ENCODE measurements around the gene THSD4. TPM values are rescaled to one million over a fixed set of nuclear protein-coding genes. Genes with fewer than 3 reads are reported as not detected.

THSD4 gene
- total and polyA plus RNA-seq, 2 of the 4 experiments (the other 2 are of a cell fraction), result 25.5 to 31.1 TPM

DNA sequence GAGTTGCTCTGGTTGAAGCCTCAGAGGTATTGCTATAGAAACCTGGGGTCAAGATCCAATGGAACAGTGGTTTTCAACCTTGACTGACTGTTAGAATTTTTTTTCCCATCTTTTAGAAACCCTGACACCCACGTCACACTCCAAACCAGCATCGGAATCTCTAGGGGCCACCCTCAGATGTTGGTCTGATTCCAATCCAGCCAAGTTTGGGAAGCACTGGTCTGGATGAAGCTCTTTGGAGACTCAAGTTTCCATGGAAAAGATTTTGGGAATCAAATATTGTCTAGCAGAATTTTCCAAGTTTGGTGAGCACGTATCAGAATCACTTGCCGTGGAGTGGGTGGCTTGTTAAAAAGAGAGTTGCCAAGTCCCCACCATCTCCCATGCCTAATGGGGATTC lies 103.8 kb downstream of the THSD4 start:
- Histone ChIP-seq H2BK15ac (ENCODE audit: low read depth, low read length) (peak overlapping the region; percentile 39; the same call in 2 of the 3 replicates), H2AFZ (replicated peaks; ENCODE audit: low read length, poor library complexity) (no peak overlapping the region), H3K14ac (replicated peaks; ENCODE audit: low read depth, low read length) (peak overlapping the region; percentile 1; the same call in 1 of the 2 replicates), H3K9ac (ENCODE audit: low read depth, low read length) (no peak overlapping the region), H3K4me1 (ENCODE audit: control insufficient read depth, insufficient read depth, low read length) (peaks cover 24% of the 10 kb centered on the region), H2BK120ac (ENCODE audit: low read depth, low read length) (peak overlapping the region; percentile 40), H3K27ac (ENCODE audit: insufficient read depth, low read length) (peak overlapping the region; percentile 93), H4K91ac (ENCODE audit: insufficient read depth, low read depth, low read length) (peak overlapping the region; percentile 82), H3K36me3 (ENCODE audit: control insufficient read depth, insufficient read depth, low read length) (peaks cover 11% of the 10 kb centered on the region; the same call in 1 of the 2 replicates), H4K20me1 (ENCODE audit: insufficient read depth, low read length) (no peaks in the 10 kb centered on the region), H3K9me1 (ENCODE audit: insufficient read depth, low read length) (peaks cover 14% of the 10 kb centered on the region), H2AK5ac (ENCODE audit: low read depth, low read length) (peak overlapping the region; percentile 39), H3K4ac (ENCODE audit: low read depth, low read length) (peak overlapping the region; percentile 55), H2BK5ac (ENCODE audit: low read depth, low read length, poor library complexity, severe bottlenecking) (peak overlapping the region; percentile 71), H3K56ac (ENCODE audit: extremely low read depth, insufficient read depth, low read length) (0 out of 2 replicates have a peak overlapping the region, but pooled peaks have one; percentile 27), H3K23ac (ENCODE audit: low read depth, low read length) (peak overlapping the region; percentile 54), H3K9me3 (ENCODE audit: control insufficient read depth, insufficient read depth, low read length) (no peaks in the 10 kb centered on the region), H3K18ac (ENCODE audit: low read depth, low read length) (peak overlapping the region; percentile 91), H2BK20ac (ENCODE audit: low read depth, low read length) (peak overlapping the region; percentile 83), H3K4me2 (ENCODE audit: low read depth, low read length) (no peak overlapping the region), H4K8ac (ENCODE audit: low read depth in 2 of 2, low read length in 2 of 2) (peak overlapping the region in 1 of 2 experiments; percentile 19; a peak in 2 of 4 replicates), H3K27me3 (ENCODE audit: control insufficient read depth, insufficient read depth, low read length) (no peaks in the 10 kb centered on the region), H2AK9ac (replicated peaks; ENCODE audit: low read depth, low read length, poor library complexity) (no peak overlapping the region), H4K5ac (ENCODE audit: low read depth, low read length) (peak overlapping the region; percentile 58), H3K79me1 (ENCODE audit: low read depth in 1 of 2, low read length in 2 of 2) (peaks cover 10 to 35% of the 10 kb centered on the region in 2 experiments), H3K4me3 (ENCODE audit: insufficient read depth, low read depth, low read length) (no peak overlapping the region)
- no peak for ATAC-seq (ENCODE audit: low read depth)
- dilution Hi-C loops (cut with HindIII; ENCODE audit: low sequenced_read_pairs, unreplicated experiment) (no loop called here), in situ Hi-C loops (cut with MboI; ENCODE audit: low sequenced_read_pairs) (no loop called here), intact Hi-C loops (cut with micrococcal nuclease) (loop anchor here (5.0 kb wide), 1 partner anchor 102 kb away; the partner anchor contains the start of gene THSD4)
- TF ChIP-seq MAZ (IDR thresholded peaks at IDR 0.05; ENCODE audit: borderline replicate concordance, low read depth, low read length) (no peak), BHLHE40 (IDR thresholded peaks at IDR 0.05; ENCODE audit: low read depth, low read length) (no peak), MXI1 (IDR thresholded peaks at IDR 0.05; ENCODE audit: borderline replicate concordance, low read depth, low read length) (no peak)
- ChIA-PET POLR2A (ENCODE audit: unreplicated experiment) (no interaction called here), CTCF (no interaction called here)
- BruUV-seq (replicated peaks), result no TSS peak
- no peak for DNase-seq
- WGBS, 2 experiments (ENCODE audit: extremely low coverage in 2 of 2, insufficient read length in 1 of 2), result no CpG with 5 or more reads among the region's 4 CpGs

Measured in IMR-90 (cell line).